Tibial nerve (tissue), 4 donors: Measurements from ENCODE around the gene KCNT1. TPM values are rescaled to one million over a fixed set of nuclear protein-coding genes. Genes with fewer than 3 reads are reported as not detected.

Source experiments
- DNase-seq, 2 donors: peaks; one replicate each; pipeline ENCODE4 v3.0.0-alpha.2; 2019; ENCODE audit warnings: low spot score in 2 of 2
- H3K27ac ChIP-seq, 4 donors: fragments of 200-600 bp; sonication (generic) in 3 of 4; one replicate each; pipeline ENCODE4 v1.5.1; 2017 to 2019; ENCODE audit warnings: mild to moderate bottlenecking in 1 of 4
- H3K27me3 ChIP-seq, 2 donors: fragments of 200-600 bp; sonication (generic) in 1 of 2; one replicate each; pipeline versions ENCODE4 v1.5.1 to v1.6.0; 2017 to 2019
- H3K36me3 ChIP-seq, 3 donors: fragments of 200-600 bp; sonication (generic); one replicate each; pipeline ENCODE4 v1.5.1; 2018 to 2019
- H3K4me1 ChIP-seq, 4 donors: fragments of 200-600 bp; sonication (generic) in 3 of 4; one replicate each; pipeline ENCODE4 v1.5.1; 2017 to 2019
- H3K4me3 ChIP-seq, 4 donors: fragments of 200-600 bp; sonication (generic) in 3 of 4; one replicate each; pipeline ENCODE4 v1.5.1; 2017 to 2019; ENCODE audit warnings: mild to moderate bottlenecking in 1 of 4, moderate library complexity in 1 of 4
- H3K9me3 ChIP-seq, 4 donors: fragments of 200-600 bp; sonication (generic) in 3 of 4; one replicate each; pipeline ENCODE4 v1.5.1; 2017 to 2019
- EP300 ChIP-seq, 2 donors: sonication (generic); formaldehyde crosslinking; IDR thresholded peaks; one replicate each; pipeline ENCODE4 v1.6.1; 2017; ENCODE audit warnings: antibody characterized with exemption in 2 of 2, mild to moderate bottlenecking in 1 of 2
- POLR2A ChIP-seq, 2 donors: fragments of 450-650 bp; IDR thresholded peaks; one replicate each; pipeline ENCODE4 v1.6.1; 2017; ENCODE audit warnings: antibody characterized with exemption in 2 of 2, mild to moderate bottlenecking in 2 of 2, moderate library complexity in 2 of 2
- WGBS, 2 donors: methylation state at CpG; one replicate each; pipeline ENCODE4 v1.1.5; 2018; 5-methylcytosine and 5-hydroxymethylcytosine counted together
- total RNA-seq, 4 donors: library from RNA; depleted of rRNA; stranded (reverse); fragments of >200 nt; gene quantifications; one replicate each; pipeline ENCODE4 v1.1.0, GENCODE V29; 2016
- TF ChIP-seq, protein P1 (sequence below), 5 experiments: fragments of 200-600 bp in 3 of 5; fragments of 450-650 bp in 2 of 5; sonication (generic) in 3 of 5; IDR thresholded peaks; one replicate each; pipeline ENCODE4 v1.5.1; 2016 to 2019; ENCODE audit warnings: antibody characterized with exemption in 5 of 5, mild to moderate bottlenecking in 3 of 5, moderate library complexity in 2 of 5

The KCNT1 gene
- total RNA-seq, 4 donors from 2014 or later = under 0.01 to 0.39 TPM; not detected in 2

DNA sequence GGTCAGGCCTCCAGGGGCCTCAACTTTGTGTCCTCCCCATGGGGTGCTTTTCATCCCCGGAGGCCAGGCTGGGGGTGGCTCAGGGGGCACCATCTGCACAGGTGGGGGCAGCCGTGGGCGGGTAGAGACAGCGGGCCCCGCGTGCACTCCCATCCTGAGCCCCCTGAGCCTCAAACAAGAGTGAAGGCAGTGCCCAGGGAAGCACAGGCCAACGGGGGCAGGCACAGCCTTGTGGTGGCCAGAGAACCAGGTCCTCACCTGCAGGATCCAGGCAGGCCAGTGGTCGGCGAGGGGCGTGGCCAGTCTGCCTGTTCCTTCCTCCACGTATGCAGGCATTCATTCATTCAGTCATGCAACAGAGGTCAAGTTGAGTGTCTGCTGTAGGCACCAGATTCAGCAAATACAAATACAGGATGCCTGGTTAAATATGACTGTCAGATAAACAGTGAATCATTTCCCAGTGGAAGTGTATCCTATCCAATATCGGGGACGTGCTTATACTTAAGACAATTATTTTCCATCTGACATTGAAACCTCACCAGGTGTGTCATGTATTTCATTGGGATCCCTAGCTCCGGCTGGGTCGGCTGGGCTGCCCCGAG lies 22.3 kb downstream of the KCNT1 start:
- Histone ChIP-seq H3K27me3 (peaks cover 0 to 44% of the 10 kb centered on the region in 2 donors), H3K9me3 (no peaks in the 10 kb centered on the region), H3K4me1 (no peaks in the 10 kb centered on the region), H3K4me3 (no peak overlapping the region), H3K36me3 (no peaks in the 10 kb centered on the region), H3K27ac (no peak overlapping the region)
- DNase-seq = no peak
- 68 to 76% methylated on average over 13 to 14 of the region's 16 CpGs for WGBS, 2 donors
- no peak for TF ChIP-seq POLR2A (IDR thresholded peaks at IDR 0.05)
- TF ChIP-seq, protein P1, sequence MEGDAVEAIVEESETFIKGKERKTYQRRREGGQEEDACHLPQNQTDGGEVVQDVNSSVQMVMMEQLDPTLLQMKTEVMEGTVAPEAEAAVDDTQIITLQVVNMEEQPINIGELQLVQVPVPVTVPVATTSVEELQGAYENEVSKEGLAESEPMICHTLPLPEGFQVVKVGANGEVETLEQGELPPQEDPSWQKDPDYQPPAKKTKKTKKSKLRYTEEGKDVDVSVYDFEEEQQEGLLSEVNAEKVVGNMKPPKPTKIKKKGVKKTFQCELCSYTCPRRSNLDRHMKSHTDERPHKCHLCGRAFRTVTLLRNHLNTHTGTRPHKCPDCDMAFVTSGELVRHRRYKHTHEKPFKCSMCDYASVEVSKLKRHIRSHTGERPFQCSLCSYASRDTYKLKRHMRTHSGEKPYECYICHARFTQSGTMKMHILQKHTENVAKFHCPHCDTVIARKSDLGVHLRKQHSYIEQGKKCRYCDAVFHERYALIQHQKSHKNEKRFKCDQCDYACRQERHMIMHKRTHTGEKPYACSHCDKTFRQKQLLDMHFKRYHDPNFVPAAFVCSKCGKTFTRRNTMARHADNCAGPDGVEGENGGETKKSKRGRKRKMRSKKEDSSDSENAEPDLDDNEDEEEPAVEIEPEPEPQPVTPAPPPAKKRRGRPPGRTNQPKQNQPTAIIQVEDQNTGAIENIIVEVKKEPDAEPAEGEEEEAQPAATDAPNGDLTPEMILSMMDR (IDR thresholded peaks at IDR 0.05) = no peak
- TF ChIP-seq EP300 (IDR thresholded peaks at IDR 0.05) = no peak

GRCh38 chr9:135726138-135726853 lies 24.3 kb downstream of the KCNT1 start:
- H3K4me3 ChIP-seq = no peak overlapping the region
- TF ChIP-seq EP300 (IDR thresholded peaks at IDR 0.05) (no peak), POLR2A (IDR thresholded peaks at IDR 0.05) (no peak)
- TF ChIP-seq, protein P1 (IDR thresholded peaks at IDR 0.05) = no peak
- H3K27me3 ChIP-seq = peaks cover 0 to 34% of the 10 kb centered on the region in 2 donors
- no peaks in the 10 kb centered on the region for H3K36me3 ChIP-seq
- WGBS, 2 donors = 60 to 69% methylated on average over 9 to 16 of the region's 16 CpGs
- H3K9me3 ChIP-seq = peaks cover 0 to 12% (median 0%) of the 10 kb centered on the region in 4 donors
- no peaks in the 10 kb centered on the region for H3K4me1 ChIP-seq
- DNase-seq = no peak
- H3K27ac ChIP-seq = no peak overlapping the region

- peaks cover 0 to 23% (median 0%) of the 10 kb centered on the region in 4 donors for H3K9me3 ChIP-seq
- no peaks in the 10 kb centered on the region for H3K36me3 ChIP-seq
- 43 to 52% methylated on average over 11 of the region's 11 CpGs for WGBS, 2 donors
- DNase-seq = no peak
- H3K4me1 ChIP-seq = no peaks in the 10 kb centered on the region
- peaks cover 0 to 24% of the 10 kb centered on the region in 2 donors for H3K27me3 ChIP-seq
- H3K27ac ChIP-seq = no peak overlapping the region
- no peak for TF ChIP-seq POLR2A (IDR thresholded peaks at IDR 0.05)
- TF ChIP-seq EP300 (IDR thresholded peaks at IDR 0.05) = no peak
- TF ChIP-seq, protein P1 (IDR thresholded peaks at IDR 0.05) = no peak
- H3K4me3 ChIP-seq = no peak overlapping the region
These were observed 25.4 kb downstream of the KCNT1 start for GRCh38 chr9:135727257-135727875.

- H3K27ac ChIP-seq = no peak overlapping the region
- no peak overlapping the region for H3K4me3 ChIP-seq
- no peaks in the 10 kb centered on the region for H3K36me3 ChIP-seq
- H3K9me3 ChIP-seq = peaks cover 0 to 27% (median 0%) of the 10 kb centered on the region in 4 donors
- peaks cover 0 to 24% of the 10 kb centered on the region in 2 donors for H3K27me3 ChIP-seq
- no peak for DNase-seq
- no peaks in the 10 kb centered on the region for H3K4me1 ChIP-seq
- WGBS, 2 donors = 53 to 54% methylated on average over 17 to 18 of the region's 18 CpGs
- TF ChIP-seq, protein P1 (IDR thresholded peaks at IDR 0.05) = no peak
- no peak for TF ChIP-seq POLR2A (IDR thresholded peaks at IDR 0.05)
- no peak for TF ChIP-seq EP300 (IDR thresholded peaks at IDR 0.05)
These were observed 26.6 kb downstream of the KCNT1 start for GRCh38 chr9:135728436-135729110.
